Activated T-helper 1 cell treated with anti-CD3 and anti-CD28 coated beads, Interleukin-12 subunit alpha, Interleukin-12 subunit beta, Interleukin-2, Interleukin-4 antibody, amounts not matched to agents 30 ng/mL and 10 ng/mL and 1 ng/mL, durations not matched to agents 14 hours and 24 hours and 36 hours (primary cell): Measurements from ENCODE around the gene RARRES1. TPM values are rescaled to one million over a fixed set of nuclear protein-coding genes. Genes with fewer than 3 reads are reported as not detected.

ENCODE experiments used
- DNase-seq: peaks from one replicate; pipeline ENCODE4 v3.0.0; 2021; ENCODE audit warnings: low spot score
- H3K27ac Mint-ChIP-seq: one replicate; pipeline ENCODE4 v1.8.0; 2021; ENCODE audit warnings: mild to moderate bottlenecking, mixed read lengths
- H3K27me3 Mint-ChIP-seq: one replicate; pipeline ENCODE4 v1.8.0; 2022; ENCODE audit warnings: mild to moderate bottlenecking, moderate library complexity, mixed read lengths; ENCODE audit not compliant: insufficient read depth
- H3K36me3 Mint-ChIP-seq: one replicate; pipeline ENCODE4 v1.8.0; 2021; ENCODE audit warnings: low read depth, mixed read lengths
- H3K4me1 Mint-ChIP-seq: one replicate; pipeline ENCODE4 v1.8.0; 2021; ENCODE audit warnings: low read depth, mixed read lengths
- H3K4me3 Mint-ChIP-seq: one replicate; pipeline ENCODE4 v1.8.0; 2021; ENCODE audit warnings: mild to moderate bottlenecking, moderate library complexity, mixed read lengths
- H3K9me3 Mint-ChIP-seq: one replicate; pipeline ENCODE4 v1.8.0; 2021; ENCODE audit warnings: mixed read lengths
- intact Hi-C: fragments of 100-400 bp; cut with micrococcal nuclease; formaldehyde crosslinking; loops from one replicate; pipeline ENCODE4 v1.15.1; 2024
- total RNA-seq: library from RNA; stranded (reverse); gene quantifications from 2 replicates; pipeline ENCODE4 v1.2.3, GENCODE V29; 2022

RARRES1 gene, protein sequence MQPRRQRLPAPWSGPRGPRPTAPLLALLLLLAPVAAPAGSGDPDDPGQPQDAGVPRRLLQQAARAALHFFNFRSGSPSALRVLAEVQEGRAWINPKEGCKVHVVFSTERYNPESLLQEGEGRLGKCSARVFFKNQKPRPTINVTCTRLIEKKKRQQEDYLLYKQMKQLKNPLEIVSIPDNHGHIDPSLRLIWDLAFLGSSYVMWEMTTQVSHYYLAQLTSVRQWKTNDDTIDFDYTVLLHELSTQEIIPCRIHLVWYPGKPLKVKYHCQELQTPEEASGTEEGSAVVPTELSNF
- total RNA-seq = not detected in 2 replicates

DNA sequence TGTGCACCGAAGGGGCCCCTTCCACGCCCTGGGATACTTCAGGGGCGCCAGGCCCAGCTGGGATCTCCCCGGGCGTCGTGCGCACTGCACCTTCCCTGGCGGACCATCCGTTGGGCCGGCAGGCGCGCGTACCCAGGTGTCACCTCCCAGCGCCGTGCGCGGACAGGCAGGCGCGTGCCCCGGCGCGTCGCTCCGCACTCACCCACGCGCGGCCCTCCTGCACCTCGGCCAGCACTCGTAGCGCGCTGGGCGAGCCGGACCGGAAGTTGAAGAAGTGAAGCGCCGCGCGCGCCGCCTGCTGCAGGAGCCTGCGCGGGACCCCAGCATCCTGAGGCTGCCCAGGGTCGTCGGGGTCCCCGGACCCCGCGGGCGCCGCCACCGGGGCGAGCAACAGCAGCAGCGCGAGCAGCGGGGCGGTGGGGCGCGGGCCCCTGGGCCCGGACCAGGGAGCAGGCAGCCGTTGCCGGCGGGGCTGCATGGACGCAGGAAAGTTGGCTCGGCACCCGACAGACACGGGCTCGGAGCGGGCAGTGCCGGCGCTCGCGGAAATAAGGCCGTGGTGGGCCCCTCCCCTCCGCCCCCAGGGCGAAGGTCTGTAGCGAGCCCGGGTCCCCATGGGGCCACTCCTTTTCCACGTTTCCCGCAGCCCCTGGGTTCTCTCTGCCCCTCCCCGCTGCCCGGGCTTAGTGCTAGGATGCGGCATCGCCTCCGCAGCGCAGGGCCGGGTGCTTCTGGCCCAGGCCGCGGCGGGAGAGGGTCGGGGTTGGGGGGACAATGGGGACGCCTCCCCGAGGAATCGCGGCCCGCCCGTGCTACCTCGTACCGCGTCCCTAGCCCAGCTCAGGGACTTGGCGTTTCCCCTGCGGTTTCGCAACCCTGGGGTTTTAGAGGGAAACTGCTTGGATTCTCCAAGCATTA lies at the start of gene RARRES1:
TSS of gene RARRES1 (minus strand) at position 520 of the 918 bp plus-strand sequence. CDS start at position 478, 42 bp downstream.
- H3K27me3 Mint-ChIP-seq = peaks cover 2% of the 10 kb centered on the region
- no peaks in the 10 kb centered on the region for H3K36me3 Mint-ChIP-seq
- peaks cover 8% of the 10 kb centered on the region for H3K9me3 Mint-ChIP-seq
- H3K27ac Mint-ChIP-seq = no peak within 1 kb of the TSS
- peaks cover 12% of the 10 kb centered on the region for H3K4me1 Mint-ChIP-seq
- H3K4me3 Mint-ChIP-seq = peak within 1 kb of the TSS; percentile 49
- intact Hi-C loops = no loop called here
- DNase-seq = peak; percentile 19

DNA sequence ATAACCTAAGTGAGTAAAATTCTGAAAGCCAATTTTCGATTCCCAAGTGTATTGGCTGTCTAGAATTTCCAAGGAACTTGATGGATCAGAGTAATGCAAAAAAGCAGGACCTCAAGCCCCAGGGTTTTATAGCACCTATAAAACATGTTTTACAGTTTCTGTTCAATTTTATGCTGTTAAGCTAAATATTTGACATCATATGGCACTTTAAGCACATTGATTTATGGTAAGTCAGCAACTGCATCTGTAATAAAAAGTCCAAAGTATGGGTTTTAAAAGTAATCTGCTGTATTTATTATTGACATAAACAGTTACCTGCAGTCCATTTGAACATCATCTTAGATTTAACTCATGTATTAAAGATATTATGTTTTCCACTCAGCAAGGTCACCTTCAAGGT lies 49.6 kb upstream of the RARRES1 start:
- H3K27me3 Mint-ChIP-seq = no peaks in the 10 kb centered on the region

DNA sequence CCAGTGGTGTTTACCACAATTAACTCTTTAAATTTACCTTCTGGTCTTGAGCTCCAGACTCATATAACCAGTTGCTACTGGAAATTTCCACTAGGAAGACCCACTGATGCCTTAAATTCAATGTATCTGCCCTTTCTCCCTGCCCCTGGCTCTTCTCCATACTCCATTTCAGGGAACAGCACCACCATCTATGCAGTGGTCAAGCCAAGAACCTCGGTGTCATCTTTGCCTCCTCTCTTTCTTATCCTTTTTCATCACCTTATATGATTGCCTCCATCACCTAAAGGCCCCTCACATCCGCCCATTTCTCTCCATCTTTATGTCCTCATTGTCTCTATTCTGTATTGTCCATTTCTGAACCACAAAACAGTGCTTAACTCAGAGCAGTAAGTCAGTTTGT lies 48.9 kb upstream of the RARRES1 start:
- no peaks in the 10 kb centered on the region for H3K4me1 Mint-ChIP-seq
- no peak overlapping the region for H3K27ac Mint-ChIP-seq
- H3K4me3 Mint-ChIP-seq = no peak overlapping the region
- DNase-seq = no peak
- H3K36me3 Mint-ChIP-seq = no peaks in the 10 kb centered on the region
- no peaks in the 10 kb centered on the region for H3K27me3 Mint-ChIP-seq
- H3K9me3 Mint-ChIP-seq = no peaks in the 10 kb centered on the region
- intact Hi-C loops = no loop called here

More for the DNA sequence above, 49.6 kb upstream of the RARRES1 start:
- Mint-ChIP-seq H3K36me3 (no peaks in the 10 kb centered on the region), H3K9me3 (no peaks in the 10 kb centered on the region), H3K27ac (no peak overlapping the region), H3K4me3 (no peak overlapping the region), H3K4me1 (no peaks in the 10 kb centered on the region)
- no peak for DNase-seq
- intact Hi-C loops = no loop called here

DNA sequence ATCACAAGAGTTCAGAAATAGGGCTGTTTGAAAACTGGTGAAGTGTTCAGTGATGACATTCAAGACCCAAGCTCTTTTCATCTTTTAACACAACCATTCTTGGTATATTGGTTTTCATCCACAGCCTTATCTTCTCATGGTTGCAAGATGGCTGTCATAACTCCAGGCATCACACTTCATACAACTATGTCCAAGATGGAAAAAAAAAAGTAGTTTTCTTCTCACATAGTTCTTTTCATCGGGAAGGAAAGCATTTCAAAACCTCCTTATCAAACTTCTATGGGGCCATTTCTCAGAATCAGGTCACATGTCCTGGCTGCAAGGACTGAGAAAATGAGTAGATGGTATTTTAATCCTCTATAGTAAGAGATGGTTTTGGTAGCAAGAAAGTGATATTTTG lies 48.5 kb upstream of the RARRES1 start:
- H3K4me3 Mint-ChIP-seq = no peak overlapping the region
- H3K4me1 Mint-ChIP-seq = no peaks in the 10 kb centered on the region
- DNase-seq = no peak
- H3K9me3 Mint-ChIP-seq = no peaks in the 10 kb centered on the region
- no peaks in the 10 kb centered on the region for H3K27me3 Mint-ChIP-seq
- H3K36me3 Mint-ChIP-seq = no peaks in the 10 kb centered on the region
- H3K27ac Mint-ChIP-seq = no peak overlapping the region
- intact Hi-C loops = no loop called here

DNA sequence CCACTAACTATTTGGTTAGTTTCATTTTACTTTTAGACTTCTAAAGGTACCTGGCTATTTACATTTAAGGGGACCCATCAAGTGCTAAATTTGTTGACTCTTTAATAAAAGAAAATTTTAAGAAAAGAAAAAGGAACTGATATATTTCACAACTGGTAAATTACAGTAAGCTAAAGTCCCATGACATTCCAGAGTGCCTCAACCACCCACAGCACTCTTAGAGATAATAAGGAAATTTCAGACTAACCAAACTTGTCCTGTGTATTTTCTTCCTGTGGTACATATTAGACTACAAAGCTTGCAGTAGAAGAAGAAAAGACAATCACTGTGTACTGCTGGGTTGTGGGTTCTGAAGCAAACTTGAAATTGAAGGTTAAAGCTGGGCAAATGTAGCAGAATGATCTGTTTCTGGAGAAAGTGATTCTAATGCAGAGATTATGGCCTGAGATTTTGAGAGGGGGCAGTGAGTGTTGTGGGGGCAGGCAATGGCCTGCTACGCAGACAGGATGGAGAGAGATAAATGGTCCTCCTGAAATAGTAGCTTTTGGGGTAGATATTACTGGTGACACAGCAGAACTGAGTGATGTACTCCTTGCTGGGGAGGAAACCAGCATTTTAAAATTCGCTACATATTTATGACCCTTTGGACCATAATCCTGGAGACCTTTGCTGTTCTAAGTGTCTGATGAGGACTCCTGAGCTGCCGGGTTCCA lies 45.1 kb upstream of the RARRES1 start:
- Mint-ChIP-seq H3K27me3 (no peaks in the 10 kb centered on the region), H3K27ac (no peak overlapping the region), H3K36me3 (peaks cover 2% of the 10 kb centered on the region), H3K4me1 (peaks cover 6% of the 10 kb centered on the region), H3K9me3 (no peaks in the 10 kb centered on the region), H3K4me3 (no peak overlapping the region)
- intact Hi-C loops = no loop called here
- no peak for DNase-seq

DNA sequence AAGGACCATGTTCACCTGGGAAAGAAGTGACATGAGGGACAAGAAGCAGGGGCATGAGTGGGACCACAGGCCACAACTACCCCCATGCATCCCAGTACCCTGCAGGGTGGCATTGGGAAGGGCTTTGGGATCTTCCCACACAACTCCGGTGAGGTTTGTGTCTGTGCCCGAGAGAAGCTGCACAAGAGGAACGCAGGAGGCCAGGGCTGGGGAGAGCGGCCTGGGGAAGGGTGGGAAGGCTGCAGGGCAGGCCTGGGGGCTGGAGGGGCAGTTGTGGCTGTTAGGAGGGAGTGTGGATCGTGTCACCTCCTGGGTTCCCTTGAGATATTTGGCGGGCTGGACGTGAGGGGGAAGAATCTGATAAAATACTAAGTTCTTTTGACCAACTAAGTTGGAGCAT lies 44.3 kb upstream of the RARRES1 start:
- Mint-ChIP-seq H3K36me3 (peaks cover 2% of the 10 kb centered on the region), H3K4me1 (peaks cover 6% of the 10 kb centered on the region), H3K9me3 (no peaks in the 10 kb centered on the region), H3K27me3 (no peaks in the 10 kb centered on the region), H3K4me3 (no peak overlapping the region), H3K27ac (no peak overlapping the region)
- intact Hi-C loops = no loop called here
- no peak for DNase-seq

DNA sequence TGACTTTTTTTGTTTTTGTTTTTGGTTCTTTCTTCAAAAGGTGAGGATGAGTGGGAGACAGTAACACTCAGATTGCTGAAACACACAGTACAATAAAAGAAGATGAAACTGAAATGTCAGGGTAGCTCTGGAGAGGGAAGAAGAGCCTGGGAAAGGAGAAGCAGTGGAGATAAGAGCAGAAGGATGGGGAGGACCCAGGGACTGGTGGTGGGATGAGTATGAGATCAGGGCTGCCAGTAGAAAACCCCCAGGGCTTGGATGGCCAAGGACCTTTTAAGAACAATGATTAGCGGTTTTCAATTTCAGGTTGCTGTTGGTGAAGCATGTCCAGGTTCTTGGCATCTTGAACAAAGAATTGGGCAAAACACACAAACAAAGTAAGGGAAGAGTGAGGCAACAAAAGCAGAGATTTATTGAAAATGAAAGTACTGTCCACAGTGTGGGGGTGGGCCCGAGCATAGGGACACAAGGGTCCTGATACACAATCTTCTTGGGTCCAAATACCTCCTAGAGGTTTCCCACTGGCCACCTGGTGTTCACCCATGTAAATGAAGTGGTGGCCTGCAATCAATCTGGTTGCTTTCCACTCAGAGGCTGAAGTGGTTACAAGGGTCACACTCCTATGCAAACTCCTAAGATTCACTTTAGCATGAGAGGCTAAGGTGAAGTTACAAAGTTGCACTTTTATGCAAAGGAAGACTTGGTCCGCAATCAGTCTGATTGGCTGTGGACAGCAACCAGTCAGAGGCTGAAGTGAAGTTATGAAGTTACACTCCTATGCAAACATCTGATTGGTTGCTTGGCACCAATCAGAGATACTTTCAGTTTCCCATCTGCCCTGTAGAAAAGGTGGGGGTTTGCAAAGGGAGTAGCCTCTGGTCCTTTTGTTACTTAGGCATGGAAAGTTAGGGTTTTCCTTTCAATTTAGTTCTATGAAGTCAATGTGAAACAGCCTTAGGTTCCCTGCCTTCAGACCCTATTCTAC lies 43.5 kb upstream of the RARRES1 start:
- Mint-ChIP-seq H3K4me3 (no peak overlapping the region), H3K9me3 (no peaks in the 10 kb centered on the region), H3K4me1 (peaks cover 6% of the 10 kb centered on the region), H3K27ac (no peak overlapping the region), H3K36me3 (peaks cover 2% of the 10 kb centered on the region), H3K27me3 (no peaks in the 10 kb centered on the region)
- no peak for DNase-seq
- intact Hi-C loops = no loop called here

DNA sequence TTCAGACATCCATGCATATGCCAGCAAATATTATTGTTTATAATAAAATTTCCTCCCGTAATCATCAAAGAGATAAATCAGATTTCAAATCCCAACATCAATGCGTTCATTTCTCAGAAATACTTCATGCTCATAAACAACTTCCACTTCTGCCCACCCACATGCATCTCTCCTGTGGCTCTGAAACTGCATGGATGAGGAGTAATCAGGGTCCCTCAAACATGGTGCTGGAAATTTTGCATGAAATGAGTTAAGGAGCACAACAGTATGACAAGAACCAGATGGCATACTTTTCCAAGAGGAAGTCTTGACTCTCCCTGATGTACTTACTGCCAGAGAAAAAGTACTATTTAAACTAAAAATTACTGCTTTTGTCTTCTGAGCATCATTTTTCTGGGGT lies 42.7 kb upstream of the RARRES1 start:
- Mint-ChIP-seq H3K4me3 (no peak overlapping the region), H3K27ac (no peak overlapping the region), H3K9me3 (no peaks in the 10 kb centered on the region), H3K4me1 (peaks cover 6% of the 10 kb centered on the region), H3K36me3 (peaks cover 2% of the 10 kb centered on the region), H3K27me3 (no peaks in the 10 kb centered on the region)
- intact Hi-C loops = no loop called here
- DNase-seq = no peak

DNA sequence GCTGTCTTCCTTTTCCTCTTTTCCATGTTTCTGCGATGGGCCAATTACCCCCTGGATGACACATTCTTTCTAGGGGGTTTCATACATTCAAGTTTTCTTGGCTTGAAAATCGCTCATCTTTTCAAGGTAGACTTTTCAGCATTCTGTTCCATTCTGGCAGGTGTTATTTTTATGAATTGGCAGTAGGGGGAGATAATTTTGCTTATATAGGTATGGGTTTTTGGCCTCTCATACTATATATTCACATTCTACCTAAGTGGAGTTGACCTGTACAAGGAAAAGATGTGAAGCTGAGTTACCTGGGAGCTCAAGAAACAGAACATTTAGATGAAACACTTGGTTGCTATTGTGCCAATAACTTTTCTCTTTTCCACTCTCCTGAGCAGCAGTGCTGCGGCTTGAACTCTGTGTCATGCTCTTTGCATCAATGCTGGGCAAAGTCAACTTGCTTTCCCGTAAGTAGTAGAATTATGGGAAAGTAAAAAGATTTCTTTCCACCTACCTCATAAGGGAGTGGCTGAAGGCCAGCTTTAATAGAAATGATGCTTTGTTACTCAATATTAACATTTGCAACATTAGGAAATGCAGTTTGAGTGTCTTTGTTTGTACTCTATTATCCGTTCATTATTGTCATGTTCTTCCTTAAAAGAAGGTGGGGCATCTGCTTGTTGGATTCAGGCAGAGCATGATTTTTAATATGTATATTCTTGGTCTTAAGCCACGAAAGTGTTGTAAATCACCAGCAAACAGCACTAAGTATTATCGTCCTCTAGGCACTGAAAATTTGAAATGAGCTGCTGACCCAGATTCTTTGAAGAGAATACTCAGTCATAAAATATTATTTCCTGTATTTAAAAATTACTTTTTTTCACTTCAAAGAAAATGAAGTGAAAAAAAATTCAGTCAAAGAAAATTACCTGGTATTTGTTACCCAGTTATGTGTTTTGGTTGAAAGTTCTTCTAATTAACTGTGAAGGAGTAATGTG lies 41.9 kb upstream of the RARRES1 start:
- intact Hi-C loops = no loop called here
- Mint-ChIP-seq H3K27ac (no peak overlapping the region), H3K27me3 (no peaks in the 10 kb centered on the region), H3K9me3 (no peaks in the 10 kb centered on the region), H3K4me3 (no peak overlapping the region), H3K36me3 (peaks cover 2% of the 10 kb centered on the region), H3K4me1 (peaks cover 6% of the 10 kb centered on the region)
- no peak for DNase-seq

DNA sequence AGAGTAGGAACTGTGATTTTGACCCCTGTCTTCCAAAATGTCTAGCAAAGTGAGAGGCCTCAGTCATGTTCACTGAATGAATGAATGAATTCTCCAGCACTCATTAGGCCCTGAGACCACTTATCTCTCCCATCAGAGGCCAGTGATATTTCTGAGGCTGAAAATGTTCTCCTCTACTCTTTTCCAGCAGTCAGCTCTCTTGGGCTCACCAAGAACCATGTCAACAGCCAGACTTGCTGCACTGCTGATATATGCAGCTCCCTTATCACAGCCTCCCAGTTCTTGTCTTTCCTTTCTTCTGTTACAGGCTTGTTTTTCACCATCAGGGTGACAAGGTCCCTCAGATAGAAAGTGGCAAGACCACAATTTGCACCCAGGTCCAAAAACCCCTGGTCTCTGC lies 40.9 kb upstream of the RARRES1 start:
- H3K27ac Mint-ChIP-seq = no peak overlapping the region
- DNase-seq = no peak
- intact Hi-C loops = no loop called here
- peaks cover 6% of the 10 kb centered on the region for H3K4me1 Mint-ChIP-seq
- H3K27me3 Mint-ChIP-seq = no peaks in the 10 kb centered on the region
- H3K9me3 Mint-ChIP-seq = no peaks in the 10 kb centered on the region
- peaks cover 2% of the 10 kb centered on the region for H3K36me3 Mint-ChIP-seq
- H3K4me3 Mint-ChIP-seq = no peak overlapping the region

DNA sequence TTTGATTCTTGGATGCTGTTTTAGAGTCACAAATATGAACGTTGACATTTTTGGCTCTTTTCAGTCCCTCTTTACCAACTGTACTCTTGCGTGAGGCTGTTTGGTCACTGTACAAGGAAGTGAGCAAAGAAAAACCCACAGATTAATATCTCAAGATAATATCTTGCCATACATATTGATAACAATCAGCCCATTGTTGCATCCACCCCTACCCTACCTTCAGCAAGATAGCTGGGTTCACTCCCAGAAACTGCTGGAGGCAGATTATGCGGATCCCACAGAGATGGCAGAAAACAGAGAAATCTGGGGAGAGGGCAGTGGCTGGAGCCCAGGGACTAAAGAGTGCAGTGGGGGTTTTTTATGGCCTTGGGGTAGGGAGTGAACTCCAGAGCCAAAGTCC lies 39.7 kb upstream of the RARRES1 start:
- no peak for DNase-seq
- Mint-ChIP-seq H3K36me3 (peaks cover 2% of the 10 kb centered on the region), H3K27me3 (no peaks in the 10 kb centered on the region), H3K9me3 (no peaks in the 10 kb centered on the region), H3K4me3 (no peak overlapping the region), H3K4me1 (peaks cover 6% of the 10 kb centered on the region), H3K27ac (no peak overlapping the region)
- intact Hi-C loops = no loop called here
